T-helper 22 cell (primary cell): ENCODE data around the gene PLIN4.

Experiments
- DNase-seq: peaks from one replicate; pipeline ENCODE4 v3.0.0-alpha.2; 2020; ENCODE audit warnings: low read depth

PLIN4 gene

DNA sequence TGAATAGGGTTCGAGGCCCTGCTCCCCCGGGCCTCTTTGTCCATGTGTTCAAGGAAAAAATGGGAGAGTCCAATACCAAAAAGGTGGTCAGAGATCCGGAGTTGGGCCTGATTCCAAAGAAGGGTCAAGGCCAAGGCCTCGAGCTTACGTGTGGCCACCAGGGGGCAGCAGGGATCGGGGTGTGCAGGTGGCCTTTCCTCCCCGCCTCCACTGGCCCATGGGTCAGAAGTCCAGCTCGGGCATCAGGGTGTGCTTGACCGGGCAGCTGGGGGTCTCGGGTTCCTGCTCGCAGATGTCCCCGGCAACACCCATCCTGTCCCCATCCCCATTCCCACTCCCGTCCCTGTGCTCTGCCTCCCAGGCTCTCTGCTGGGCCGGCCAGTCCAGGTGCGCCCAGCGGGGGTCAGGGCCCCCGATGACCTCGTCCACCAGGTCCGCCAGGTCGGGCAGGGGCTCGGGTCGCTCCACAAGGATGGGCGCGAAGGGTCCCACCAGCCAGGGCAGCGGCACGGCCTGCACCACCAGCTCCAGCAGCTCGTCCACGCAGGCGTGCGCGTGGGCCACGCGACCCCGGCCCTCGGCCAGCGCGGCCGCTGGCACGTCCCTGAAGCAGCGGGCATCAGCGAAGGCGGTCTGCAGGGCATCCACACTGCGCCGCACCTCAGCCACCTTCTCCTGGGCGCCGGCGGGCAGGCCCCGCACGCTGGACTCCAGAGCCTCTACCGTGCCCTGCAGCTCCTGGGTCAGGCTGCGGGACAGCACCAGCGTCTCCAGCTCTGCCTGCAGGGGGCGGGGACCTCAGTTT lies 5.2 kb upstream of the PLIN4 start:
- DNase-seq, result no peak

- DNase-seq, result no peak
These were observed 4.2 kb upstream of the PLIN4 start for GRCh38 chr19:4522291-4523002.

DNA sequence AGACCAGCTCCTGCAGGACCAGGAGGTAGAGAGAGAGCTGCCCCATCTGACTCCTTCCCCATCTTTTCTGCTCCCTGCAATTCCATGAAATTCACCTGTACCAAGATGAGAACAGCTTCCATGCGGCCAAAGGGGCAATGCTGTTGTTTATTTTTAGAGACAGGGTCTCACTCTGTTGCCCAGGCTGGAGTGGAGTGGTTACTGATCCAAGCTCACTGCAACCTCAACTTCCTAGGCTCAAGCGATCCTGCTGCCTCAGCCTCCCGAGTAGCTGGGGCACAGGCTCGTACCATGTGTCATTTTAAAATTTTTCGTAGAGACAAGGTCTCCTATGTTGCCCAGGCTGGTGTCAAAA lies 3.6 kb upstream of the PLIN4 start:
- DNase-seq, result no peak

- no peak for DNase-seq
These were observed 3.0 kb upstream of the PLIN4 start for GRCh38 chr19:4521170-4521887.

GRCh38 chr19:4519521-4520277 lies 1.4 kb upstream of the PLIN4 start:
- DNase-seq, result no peak

DNA sequence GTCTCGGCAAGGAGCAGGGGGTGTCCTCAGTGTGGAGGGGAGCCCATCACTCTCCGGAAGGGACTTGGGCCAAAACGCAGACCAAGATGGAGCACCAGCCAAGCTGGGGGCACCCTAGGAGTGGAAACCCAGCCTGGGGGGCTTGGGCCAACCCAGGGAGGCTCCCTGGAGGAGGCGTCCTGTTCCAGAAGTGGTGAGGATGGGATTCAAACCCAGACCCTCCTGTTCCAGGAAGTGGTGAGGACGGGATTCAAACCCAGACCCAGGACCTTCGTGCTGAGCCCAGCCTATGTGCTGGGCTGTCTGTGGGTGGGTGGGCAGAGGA lies 848 bp upstream of the PLIN4 start:
- DNase-seq, result no peak

- no peak for DNase-seq
These were observed 732 bp downstream of the PLIN4 start for GRCh38 chr19:4517451-4518057.

DNA sequence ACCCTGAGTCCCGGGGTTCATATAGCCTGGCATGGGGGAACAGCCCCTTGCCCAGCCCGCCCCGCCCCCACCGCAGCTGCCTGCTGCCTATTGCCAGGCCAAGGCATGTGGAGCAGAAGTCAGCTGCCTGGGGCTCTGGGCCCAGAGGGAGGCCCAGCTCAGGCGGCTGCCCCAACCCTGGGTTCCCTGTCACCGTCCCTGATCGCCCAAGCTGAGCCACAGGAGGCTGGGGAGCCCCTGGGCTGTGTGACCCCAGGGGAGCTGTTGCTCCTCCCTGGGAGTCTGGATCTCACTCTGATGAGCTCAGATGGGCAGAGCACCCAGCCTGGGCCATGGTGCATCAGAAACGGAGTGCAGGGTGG lies 1.4 kb downstream of the PLIN4 start:
- DNase-seq, result no peak

DNA sequence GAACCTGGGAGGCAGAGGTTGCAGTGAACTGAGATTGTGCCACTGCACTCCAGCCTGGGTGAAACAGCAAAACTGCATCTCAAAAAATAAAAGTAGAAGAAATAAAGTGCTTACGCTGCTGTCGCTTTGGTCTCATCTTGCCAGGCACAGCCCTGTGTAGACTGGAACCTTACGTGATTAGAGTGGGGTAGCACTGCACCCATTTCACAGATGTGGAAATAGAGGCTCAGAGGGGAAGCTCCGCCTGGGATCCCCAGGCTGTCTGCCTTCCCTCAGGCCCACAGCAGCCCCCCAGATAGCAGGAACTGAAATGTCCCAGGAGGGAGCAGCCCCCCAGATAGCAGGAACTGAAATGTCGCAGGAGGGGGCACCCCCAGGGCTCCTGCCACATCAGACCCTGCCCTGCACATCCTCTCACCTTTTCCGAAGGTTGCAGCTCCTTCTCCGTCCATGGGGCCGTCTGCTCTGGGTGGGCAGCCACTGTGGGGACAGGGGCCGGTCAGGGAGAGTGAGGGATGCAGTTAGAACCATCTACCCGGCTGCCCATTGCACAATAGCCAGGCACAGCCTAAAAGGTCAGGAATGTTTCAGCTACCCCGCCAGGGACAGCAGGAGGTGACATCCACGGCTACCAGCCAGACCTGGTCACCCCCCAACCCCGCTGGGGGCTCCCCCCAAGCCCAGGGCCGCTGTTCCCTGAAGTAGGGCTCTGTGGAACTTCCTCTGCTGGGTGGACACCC lies 1.9 kb downstream of the PLIN4 start:
- no peak for DNase-seq

DNA sequence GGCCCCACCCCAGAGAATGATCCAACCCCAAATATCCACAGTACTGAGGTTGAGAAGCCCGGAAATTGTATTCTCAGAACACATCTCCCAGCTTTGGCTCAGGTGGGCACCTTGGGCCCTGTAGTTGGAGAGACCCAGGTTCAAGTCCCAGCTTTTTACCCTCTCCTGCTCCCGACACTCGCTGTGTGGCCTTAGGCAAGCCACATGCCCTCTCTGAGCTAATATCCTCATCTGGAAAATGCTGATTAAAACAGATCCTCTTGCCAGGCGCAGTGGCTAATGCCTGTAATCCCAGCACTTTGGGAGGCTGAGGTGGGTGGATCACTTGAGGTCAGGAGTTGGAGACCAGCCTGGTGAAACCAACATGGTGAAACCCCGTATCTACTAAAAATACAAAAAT lies 2.6 kb downstream of the PLIN4 start:
- DNase-seq, result no peak

- no peak for DNase-seq
These were observed 5.0 kb downstream of the PLIN4 start for GRCh38 chr19:4513248-4513647.

GRCh38 chr19:4512070-4512469 lies 6.2 kb downstream of the PLIN4 start:
- no peak for DNase-seq

- DNase-seq, result no peak
These were observed 6.8 kb downstream of the PLIN4 start for GRCh38 chr19:4511300-4512054.

- DNase-seq, result no peak
These were observed 7.6 kb downstream of the PLIN4 start for GRCh38 chr19:4510435-4511255.

DNA sequence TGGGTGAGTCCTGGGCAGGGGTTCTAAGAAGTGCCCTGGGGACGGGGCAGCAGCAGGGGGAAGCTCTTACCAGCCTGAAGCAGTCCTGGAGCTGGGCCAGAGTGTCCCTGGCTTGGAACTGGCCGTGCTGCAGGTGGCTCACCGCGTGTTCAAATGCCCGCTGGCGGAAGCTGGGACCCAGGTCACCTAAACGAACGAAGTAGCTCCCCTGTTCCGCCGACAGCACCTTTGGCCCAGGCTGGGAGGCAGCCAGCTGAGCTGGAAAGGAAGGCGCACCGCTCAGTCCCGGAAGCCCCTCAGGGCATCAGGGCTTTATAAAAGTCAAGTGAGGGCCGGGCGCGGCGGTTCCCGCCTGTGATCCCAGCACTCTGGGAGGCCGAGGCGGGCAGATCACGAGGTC lies 9.6 kb downstream of the PLIN4 start:
- DNase-seq, result no peak

DNA sequence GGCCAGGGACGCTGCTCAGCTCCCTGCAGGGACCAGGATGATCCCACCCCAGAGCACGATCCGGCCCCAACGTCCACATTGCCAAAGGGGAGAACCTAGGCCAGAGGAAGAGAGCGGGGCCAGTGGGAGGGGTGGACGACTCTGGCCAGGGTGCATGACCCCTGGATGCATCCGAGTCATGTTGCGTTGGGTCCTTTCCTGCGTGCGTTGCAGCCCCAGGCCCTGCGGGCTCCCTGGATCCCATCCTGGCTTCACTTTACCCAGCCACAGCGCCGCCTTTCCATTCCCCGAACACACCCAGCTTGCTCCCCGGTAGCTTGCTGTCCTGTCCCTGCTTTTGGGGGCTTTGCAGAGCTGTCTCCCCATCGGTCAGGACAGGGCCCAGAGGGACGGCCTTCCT lies 10.5 kb downstream of the PLIN4 start:
- DNase-seq, result no peak

- DNase-seq, result no peak
These were observed 11.2 kb downstream of the PLIN4 start for GRCh38 chr19:4507150-4507452.

DNA sequence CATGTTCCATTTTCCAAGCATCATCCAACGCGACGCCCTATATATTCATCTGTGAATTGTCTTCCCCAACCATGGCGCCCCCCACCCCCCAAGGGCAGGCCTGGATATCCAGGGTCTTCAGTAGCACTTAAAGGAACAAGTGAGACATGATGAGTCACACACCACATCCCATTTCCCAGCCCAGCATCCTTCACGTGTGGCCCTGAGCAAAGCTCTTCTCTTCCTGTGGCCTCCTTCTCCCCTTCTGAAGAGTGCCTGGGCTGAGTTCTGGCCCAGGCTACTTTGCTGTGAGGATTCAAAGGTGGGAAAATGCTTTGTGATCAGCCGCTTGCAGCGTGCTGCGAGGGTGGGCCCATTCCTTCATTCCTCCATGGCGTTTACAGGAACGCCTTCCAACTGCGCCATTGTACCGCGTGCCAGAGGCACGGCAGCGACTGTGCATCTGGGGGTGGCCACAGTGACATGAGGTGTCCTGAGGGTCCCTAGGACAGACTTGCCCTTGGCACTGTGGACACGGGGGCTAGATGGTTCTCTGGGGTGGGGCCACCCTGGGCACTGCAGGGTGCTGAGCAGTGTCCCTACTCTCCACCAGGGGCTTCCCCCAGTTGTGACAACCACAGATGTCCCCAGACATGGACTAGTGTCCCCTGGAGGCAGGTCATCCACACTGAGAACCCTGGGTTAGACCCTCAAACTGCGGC lies 11.7 kb downstream of the PLIN4 start:
- no peak for DNase-seq
